HG03469 (cell line): Measurements from ENCODE around the gene MTNR1B.

Experiments used
- ATAC-seq: cut with Tn5 transposase; IDR thresholded peaks from one replicate; pipeline ENCODE4 v1.9.1; 2021; ENCODE audit warnings: mild to moderate bottlenecking, moderate library complexity, moderate number of reproducible peaks; ENCODE audit not compliant: unreplicated experiment

The MTNR1B gene

GRCh38 chr11:92969634-92970347, at the start of gene MTNR1B:
Gene MTNR1B, plus strand, starts transcription at chr11:92969651. Its CDS starts 75 bp downstream, at chr11:92969726.
- no peak for ATAC-seq

GRCh38 chr11:92920331-92920730, 49.1 kb upstream of the MTNR1B start:
- ATAC-seq: no peak

- no peak for ATAC-seq
Observed at GRCh38 chr11:92922731-92923130, 46.7 kb upstream of the MTNR1B start.

GRCh38 chr11:92929246-92929645, 40.2 kb upstream of the MTNR1B start:
- no peak for ATAC-seq

GRCh38 chr11:92929653-92930052, 39.8 kb upstream of the MTNR1B start:
- ATAC-seq: no peak

GRCh38 chr11:92931746-92932422, 37.6 kb upstream of the MTNR1B start:
- no peak for ATAC-seq

GRCh38 chr11:92939305-92939704, 30.1 kb upstream of the MTNR1B start:
- ATAC-seq: no peak

GRCh38 chr11:92941676-92942571, 27.5 kb upstream of the MTNR1B start:
- no peak for ATAC-seq

GRCh38 chr11:92946707-92947106, 22.7 kb upstream of the MTNR1B start:
- no peak for ATAC-seq

- no peak for ATAC-seq
Observed at GRCh38 chr11:92948116-92948515, 21.3 kb upstream of the MTNR1B start.

GRCh38 chr11:92954003-92954402, 15.4 kb upstream of the MTNR1B start:
- no peak for ATAC-seq

GRCh38 chr11:92955860-92956259, 13.6 kb upstream of the MTNR1B start:
- ATAC-seq: no peak

GRCh38 chr11:92960886-92961285, 8.6 kb upstream of the MTNR1B start:
- ATAC-seq: no peak

GRCh38 chr11:92962446-92962845, 7.0 kb upstream of the MTNR1B start:
- ATAC-seq: no peak

GRCh38 chr11:92964471-92964870, 5.0 kb upstream of the MTNR1B start:
- no peak for ATAC-seq

GRCh38 chr11:92965196-92965595, 4.3 kb upstream of the MTNR1B start:
- ATAC-seq: no peak

- no peak for ATAC-seq
Observed at GRCh38 chr11:92967178-92967577, 2.3 kb upstream of the MTNR1B start.

- ATAC-seq: no peak
Observed at GRCh38 chr11:92967867-92968266, 1.6 kb upstream of the MTNR1B start.

- no peak for ATAC-seq
Observed at GRCh38 chr11:92969293-92969633, 188 bp upstream of the MTNR1B start.

- ATAC-seq: no peak
Observed at GRCh38 chr11:92972248-92972647, 2.8 kb downstream of the MTNR1B start.

- ATAC-seq: no peak
Observed at GRCh38 chr11:92975285-92975684, 5.8 kb downstream of the MTNR1B start.

GRCh38 chr11:92976681-92977080, 7.2 kb downstream of the MTNR1B start:
- ATAC-seq: no peak
